B cell (primary cell): ENCODE measurements around the gene PPCDC. TPM values are rescaled to one million over a fixed set of nuclear protein-coding genes. Genes with fewer than 3 reads are reported as not detected.

Source experiments
- ATAC-seq: fragments of 200-7000 bp; cut with Tn5 transposase; one replicate; pipeline ENCODE4 v1.10.0; 2021; ENCODE audit warnings: low read depth, mild to moderate bottlenecking, moderate number of reproducible peaks, moderate library complexity
- CTCF ChIA-PET: fragments of 350-600 bp; sonication (Branson Sonifier 250); formaldehyde crosslinking; loops from one replicate; lab custom pipeline; 2021; ENCODE audit warnings: antibody characterized with exemption, inconsistent platforms; lab: Charles Lee
- POLR2A ChIA-PET: fragments of 350-600 bp; sonication (Branson Sonifier 250); formaldehyde crosslinking; loops from one replicate; lab custom pipeline; 2021; ENCODE audit warnings: antibody characterized with exemption; lab: Charles Lee
- DNase-seq: peaks from one replicate; pipeline ENCODE4 v3.0.0; 2013
- H2AFZ ChIP-seq: 2 replicates; pipeline ENCODE4 v1.6.1; 2012; ENCODE audit warnings: mild to moderate bottlenecking, low read depth, low read length; ENCODE audit not compliant: insufficient read depth, poor library complexity, severe bottlenecking
- H3K27ac ChIP-seq, 2 donors: 1 replicate in 1 of 2; 2 replicates in 1 of 2; pipeline ENCODE4 v1.5.1; 2012 to 2013; ENCODE audit warnings: low read length in 2 of 2, mild to moderate bottlenecking in 2 of 2, moderate library complexity in 1 of 2
- H3K27me3 ChIP-seq, 4 experiments: fragments of 200-600 bp in 1 of 4; sonication (generic) in 1 of 4; replicated peaks in 1 of 4; 1 replicate in 2 of 4; 2 replicates in 2 of 4; pipeline versions ENCODE4 v1.6.1 to v1.7.0; 2013 to 2016; ENCODE audit warnings: low read length in 3 of 4, mild to moderate bottlenecking in 2 of 4, mixed read lengths in 1 of 4, moderate library complexity in 1 of 4; ENCODE audit not compliant: insufficient read depth in 4 of 4, control insufficient read depth in 3 of 4; ENCODE audit errors: control extremely low read depth in 1 of 4
- H3K36me3 ChIP-seq, 2 experiments: replicated peaks in 1 of 2; 1 replicate in 1 of 2; 2 replicates in 1 of 2; pipeline versions ENCODE4 v1.6.1 to v1.7.1; 2013; ENCODE audit warnings: low read length in 1 of 2; ENCODE audit not compliant: insufficient read depth in 2 of 2, control insufficient read depth in 1 of 2; ENCODE audit errors: control extremely low read depth in 1 of 2, extremely low read depth in 1 of 2
- H3K4me1 ChIP-seq, 2 donors: fragments of 200-600 bp in 1 of 2; sonication (generic) in 1 of 2; 1 replicate in 1 of 2; 2 replicates in 1 of 2; pipeline versions ENCODE4 v1.5.1 to v1.6.1; 2013 to 2017; ENCODE audit warnings: low read length in 2 of 2; ENCODE audit not compliant: control insufficient read depth in 2 of 2, insufficient read depth in 2 of 2
- H3K4me2 ChIP-seq: replicated peaks from 2 replicates; pipeline ENCODE3; 2012; ENCODE audit warnings: mild to moderate bottlenecking, low read depth, low read length; ENCODE audit not compliant: poor library complexity, severe bottlenecking
- H3K4me3 ChIP-seq, 5 experiments: fragments of 200-600 bp in 1 of 5; sonication (generic) in 1 of 5; 1 replicate in 3 of 5; 2 replicates in 2 of 5; pipeline versions ENCODE4 v1.5.1 to v1.7.0; 2011 to 2016; ENCODE audit warnings: low read length in 4 of 5, mild to moderate bottlenecking in 4 of 5, low read depth in 2 of 5, control low read depth in 1 of 5, moderate library complexity in 1 of 5; ENCODE audit not compliant: insufficient read depth in 1 of 5; ENCODE audit errors: control extremely low read depth in 1 of 5, extremely low read depth in 1 of 5
- H3K79me2 ChIP-seq: fragments of 200-600 bp; sonication (generic); one replicate; pipeline ENCODE4 v1.6.0; 2016; ENCODE audit warnings: low read length; ENCODE audit not compliant: control insufficient read depth, insufficient read depth
- H3K9ac ChIP-seq: fragments of 200-600 bp; sonication (generic); 2 replicates; pipeline ENCODE4 v1.6.1; 2017; ENCODE audit warnings: mild to moderate bottlenecking, low read length, moderate library complexity
- H3K9me3 ChIP-seq, 3 donors: one replicate each; pipeline versions ENCODE4 v1.6.1 to v1.7.1; 2013; ENCODE audit warnings: low read length in 2 of 3; ENCODE audit not compliant: control insufficient read depth in 2 of 3, insufficient read depth in 1 of 3; ENCODE audit errors: control extremely low read depth in 1 of 3
- H4K20me1 ChIP-seq: 2 replicates; pipeline ENCODE4 v1.6.0; 2012; ENCODE audit warnings: mild to moderate bottlenecking, low read length; ENCODE audit not compliant: insufficient read depth, control insufficient read depth, poor library complexity, severe bottlenecking
- H3K27ac Mint-ChIP-seq: one replicate; pipeline ENCODE4 v1.8.0; 2021; ENCODE audit warnings: mixed read lengths
- H3K27me3 Mint-ChIP-seq: one replicate; pipeline ENCODE4 v1.8.0; 2021; ENCODE audit warnings: mixed read lengths
- H3K4me1 Mint-ChIP-seq: one replicate; pipeline ENCODE4 v1.8.0; 2021; ENCODE audit warnings: mixed read lengths
- H3K4me3 Mint-ChIP-seq: one replicate; pipeline ENCODE4 v1.8.0; 2021; ENCODE audit warnings: mixed read lengths
- H3K9me3 Mint-ChIP-seq: one replicate; pipeline ENCODE4 v1.8.0; 2022; ENCODE audit warnings: mixed read lengths; ENCODE audit not compliant: insufficient read depth
- CTCF ChIP-seq: fragments of 200-600 bp; IDR thresholded peaks from one replicate; pipeline ENCODE4 v1.8.0; 2022; ENCODE audit warnings: antibody characterized with exemption, mild to moderate bottlenecking
- EZH2 ChIP-seq: IDR thresholded peaks from 2 replicates; pipeline ENCODE4 v1.6.1; 2012; ENCODE audit warnings: borderline replicate concordance, low read depth, mild to moderate bottlenecking, moderate library complexity, low read length; ENCODE audit not compliant: insufficient read depth, poor library complexity, severe bottlenecking
- WGBS: methylation state at CpG from one replicate; pipeline ENCODE4 v1.1.5; 2013; ENCODE audit warnings: missing lambda C conversion rate; ENCODE audit not compliant: insufficient coverage; 5-methylcytosine and 5-hydroxymethylcytosine counted together
- intact Hi-C: fragments of 100-400 bp; cut with micrococcal nuclease; formaldehyde crosslinking; loops from one replicate; pipeline ENCODE4 v1.10.0; 2022
- polyA plus RNA-seq: library from polyadenylated mRNA; depleted of rRNA; stranded (reverse); fragments of >200 nt; gene quantifications from 2 replicates; pipeline ENCODE4 v1.2.3, GENCODE V29; 2012
- total RNA-seq, 2 donors: library from RNA; stranded (reverse); fragments of 120-200 nt in 1 of 2; gene quantifications; 1 replicate in 1 of 2; 2 replicates in 1 of 2; pipeline versions ENCODE4 v1.2.3 to v1.2.4, GENCODE V29; 2013 to 2022

The PPCDC gene
- total and polyA plus RNA-seq, 2 donors (not counting 1 experiment from before 2014, with no cell fraction given): 15.1 to 19.7 TPM

GRCh38 chr15:75030424-75030823 lies 7.0 kb downstream of the PPCDC start:
- Histone ChIP-seq H4K20me1 (peaks cover 17% of the 10 kb centered on the region), H3K36me3 (peaks cover 0 to 2% of the 10 kb centered on the region in 2 experiments), H2AFZ (no peak overlapping the region), H3K79me2 (peaks cover 16% of the 10 kb centered on the region), H3K9me3 (no peaks in the 10 kb centered on the region), H3K27me3 (peaks cover 0 to 8% (median 0%) of the 10 kb centered on the region in 4 experiments), H3K4me3 (no peak overlapping the region), H3K4me1 (peaks cover 12 to 18% of the 10 kb centered on the region in 2 donors), H3K4me2 (no peak overlapping the region), H3K9ac (no peak overlapping the region), H3K27ac (no peak overlapping the region)
- Mint-ChIP-seq H3K27me3 (no peaks in the 10 kb centered on the region), H3K4me3 (no peak overlapping the region), H3K4me1 (peaks cover 12% of the 10 kb centered on the region), H3K9me3 (no peaks in the 10 kb centered on the region), H3K27ac (no peak overlapping the region)
- ATAC-seq (no peak), DNase-seq (no peak)
- ChIA-PET CTCF (interaction anchor here (1.0 to 10.4 kb wide), 7 partner anchors 11 to 277 kb away, joined by 3 to 170 read pairs (median 12); partner anchors contain the start of gene C15orf39), POLR2A (no interaction called here)
- intact Hi-C loops: no loop called here
- TF ChIP-seq EZH2 (no peak), CTCF (no peak)
- 93% methylated on average over 4 of the region's 4 CpGs for WGBS

GRCh38 chr15:75031848-75032247 lies 8.5 kb downstream of the PPCDC start:
- peaks cover 0 to 2% of the 10 kb centered on the region in 2 experiments for H3K36me3 ChIP-seq
- no peak overlapping the region for H3K27ac Mint-ChIP-seq
- no peak overlapping the region for H3K9ac ChIP-seq
- DNase-seq (no peak), ATAC-seq (no peak)
- ChIA-PET CTCF (interaction anchor here (4.8 to 10.4 kb wide), 2 partner anchors 10 to 175 kb away, joined by 65 to 170 read pairs; no protein-coding TSS in a partner anchor), POLR2A (no interaction called here)
- H3K4me2 ChIP-seq: no peak overlapping the region
- peaks cover 17% of the 10 kb centered on the region for H4K20me1 ChIP-seq
- no peaks in the 10 kb centered on the region for H3K27me3 Mint-ChIP-seq
- H2AFZ ChIP-seq: no peak overlapping the region
- no peak overlapping the region for H3K4me3 ChIP-seq
- TF ChIP-seq EZH2 (no peak), CTCF (no peak)
- H3K4me1 ChIP-seq: peaks cover 12 to 18% of the 10 kb centered on the region in 2 donors
- H3K9me3 Mint-ChIP-seq: no peaks in the 10 kb centered on the region
- H3K4me1 Mint-ChIP-seq: peaks cover 12% of the 10 kb centered on the region
- H3K27ac ChIP-seq: no peak overlapping the region
- H3K27me3 ChIP-seq: peaks cover 0 to 6% (median 0%) of the 10 kb centered on the region in 4 experiments
- intact Hi-C loops: no loop called here
- H3K9me3 ChIP-seq: no peaks in the 10 kb centered on the region
- 0% methylated on average over 1 of the region's 4 CpGs for WGBS
- peaks cover 16% of the 10 kb centered on the region for H3K79me2 ChIP-seq
- H3K4me3 Mint-ChIP-seq: no peak overlapping the region
